B cell (primary cell): ENCODE measurements around the gene ITPR2. TPM values are rescaled to one million over a fixed set of nuclear protein-coding genes. Genes with fewer than 3 reads are reported as not detected.

Experiments used
- ATAC-seq: fragments of 200-7000 bp; cut with Tn5 transposase; one replicate; pipeline ENCODE4 v1.10.0; 2021; ENCODE audit warnings: low read depth, mild to moderate bottlenecking, moderate number of reproducible peaks, moderate library complexity
- CTCF ChIA-PET: fragments of 350-600 bp; sonication (Branson Sonifier 250); formaldehyde crosslinking; loops from one replicate; lab custom pipeline; 2021; ENCODE audit warnings: antibody characterized with exemption, inconsistent platforms; lab: Charles Lee
- POLR2A ChIA-PET: fragments of 350-600 bp; sonication (Branson Sonifier 250); formaldehyde crosslinking; loops from one replicate; lab custom pipeline; 2021; ENCODE audit warnings: antibody characterized with exemption; lab: Charles Lee
- DNase-seq: peaks from one replicate; pipeline ENCODE4 v3.0.0; 2013
- H2AFZ ChIP-seq: 2 replicates; pipeline ENCODE4 v1.6.1; 2012; ENCODE audit warnings: mild to moderate bottlenecking, low read depth, low read length; ENCODE audit not compliant: insufficient read depth, poor library complexity, severe bottlenecking
- H3K27ac ChIP-seq, 2 donors: 1 replicate in 1 of 2; 2 replicates in 1 of 2; pipeline ENCODE4 v1.5.1; 2012 to 2013; ENCODE audit warnings: low read length in 2 of 2, mild to moderate bottlenecking in 2 of 2, moderate library complexity in 1 of 2
- H3K27me3 ChIP-seq, 4 experiments: fragments of 200-600 bp in 1 of 4; sonication (generic) in 1 of 4; replicated peaks in 1 of 4; 1 replicate in 2 of 4; 2 replicates in 2 of 4; pipeline versions ENCODE4 v1.6.1 to v1.7.0; 2013 to 2016; ENCODE audit warnings: low read length in 3 of 4, mild to moderate bottlenecking in 2 of 4, mixed read lengths in 1 of 4, moderate library complexity in 1 of 4; ENCODE audit not compliant: insufficient read depth in 4 of 4, control insufficient read depth in 3 of 4; ENCODE audit errors: control extremely low read depth in 1 of 4
- H3K36me3 ChIP-seq, 2 experiments: replicated peaks in 1 of 2; 1 replicate in 1 of 2; 2 replicates in 1 of 2; pipeline versions ENCODE4 v1.6.1 to v1.7.1; 2013; ENCODE audit warnings: low read length in 1 of 2; ENCODE audit not compliant: insufficient read depth in 2 of 2, control insufficient read depth in 1 of 2; ENCODE audit errors: control extremely low read depth in 1 of 2, extremely low read depth in 1 of 2
- H3K4me1 ChIP-seq, 2 donors: fragments of 200-600 bp in 1 of 2; sonication (generic) in 1 of 2; 1 replicate in 1 of 2; 2 replicates in 1 of 2; pipeline versions ENCODE4 v1.5.1 to v1.6.1; 2013 to 2017; ENCODE audit warnings: low read length in 2 of 2; ENCODE audit not compliant: control insufficient read depth in 2 of 2, insufficient read depth in 2 of 2
- H3K4me2 ChIP-seq: replicated peaks from 2 replicates; pipeline ENCODE3; 2012; ENCODE audit warnings: mild to moderate bottlenecking, low read depth, low read length; ENCODE audit not compliant: poor library complexity, severe bottlenecking
- H3K4me3 ChIP-seq, 5 experiments: fragments of 200-600 bp in 1 of 5; sonication (generic) in 1 of 5; 1 replicate in 3 of 5; 2 replicates in 2 of 5; pipeline versions ENCODE4 v1.5.1 to v1.7.0; 2011 to 2016; ENCODE audit warnings: low read length in 4 of 5, mild to moderate bottlenecking in 4 of 5, low read depth in 2 of 5, control low read depth in 1 of 5, moderate library complexity in 1 of 5; ENCODE audit not compliant: insufficient read depth in 1 of 5; ENCODE audit errors: control extremely low read depth in 1 of 5, extremely low read depth in 1 of 5
- H3K79me2 ChIP-seq: fragments of 200-600 bp; sonication (generic); one replicate; pipeline ENCODE4 v1.6.0; 2016; ENCODE audit warnings: low read length; ENCODE audit not compliant: control insufficient read depth, insufficient read depth
- H3K9ac ChIP-seq: fragments of 200-600 bp; sonication (generic); 2 replicates; pipeline ENCODE4 v1.6.1; 2017; ENCODE audit warnings: mild to moderate bottlenecking, low read length, moderate library complexity
- H3K9me3 ChIP-seq, 3 donors: one replicate each; pipeline versions ENCODE4 v1.6.1 to v1.7.1; 2013; ENCODE audit warnings: low read length in 2 of 3; ENCODE audit not compliant: control insufficient read depth in 2 of 3, insufficient read depth in 1 of 3; ENCODE audit errors: control extremely low read depth in 1 of 3
- H4K20me1 ChIP-seq: 2 replicates; pipeline ENCODE4 v1.6.0; 2012; ENCODE audit warnings: mild to moderate bottlenecking, low read length; ENCODE audit not compliant: insufficient read depth, control insufficient read depth, poor library complexity, severe bottlenecking
- H3K27ac Mint-ChIP-seq: one replicate; pipeline ENCODE4 v1.8.0; 2021; ENCODE audit warnings: mixed read lengths
- H3K27me3 Mint-ChIP-seq: one replicate; pipeline ENCODE4 v1.8.0; 2021; ENCODE audit warnings: mixed read lengths
- H3K4me1 Mint-ChIP-seq: one replicate; pipeline ENCODE4 v1.8.0; 2021; ENCODE audit warnings: mixed read lengths
- H3K4me3 Mint-ChIP-seq: one replicate; pipeline ENCODE4 v1.8.0; 2021; ENCODE audit warnings: mixed read lengths
- H3K9me3 Mint-ChIP-seq: one replicate; pipeline ENCODE4 v1.8.0; 2022; ENCODE audit warnings: mixed read lengths; ENCODE audit not compliant: insufficient read depth
- CTCF ChIP-seq: fragments of 200-600 bp; IDR thresholded peaks from one replicate; pipeline ENCODE4 v1.8.0; 2022; ENCODE audit warnings: antibody characterized with exemption, mild to moderate bottlenecking
- EZH2 ChIP-seq: IDR thresholded peaks from 2 replicates; pipeline ENCODE4 v1.6.1; 2012; ENCODE audit warnings: borderline replicate concordance, low read depth, mild to moderate bottlenecking, moderate library complexity, low read length; ENCODE audit not compliant: insufficient read depth, poor library complexity, severe bottlenecking
- WGBS: methylation state at CpG from one replicate; pipeline ENCODE4 v1.1.5; 2013; ENCODE audit warnings: missing lambda C conversion rate; ENCODE audit not compliant: insufficient coverage; 5-methylcytosine and 5-hydroxymethylcytosine counted together
- intact Hi-C: fragments of 100-400 bp; cut with micrococcal nuclease; formaldehyde crosslinking; loops from one replicate; pipeline ENCODE4 v1.10.0; 2022
- polyA plus RNA-seq: library from polyadenylated mRNA; depleted of rRNA; stranded (reverse); fragments of >200 nt; gene quantifications from 2 replicates; pipeline ENCODE4 v1.2.3, GENCODE V29; 2012
- total RNA-seq, 2 donors: library from RNA; stranded (reverse); fragments of 120-200 nt in 1 of 2; gene quantifications; 1 replicate in 1 of 2; 2 replicates in 1 of 2; pipeline versions ENCODE4 v1.2.3 to v1.2.4, GENCODE V29; 2013 to 2022

ITPR2 gene
- total and polyA plus RNA-seq, 2 donors (not counting 1 experiment from before 2014, with no cell fraction given) = 4.3 to 113 TPM

- TF ChIP-seq EZH2 (no peak), CTCF (no peak)
- ChIA-PET POLR2A (no interaction called here), CTCF (no interaction called here)
- Histone ChIP-seq H3K9me3 (no peaks in the 10 kb centered on the region), H3K27ac (no peak overlapping the region), H3K79me2 (peaks cover 60% of the 10 kb centered on the region), H3K4me1 (peaks cover 5% of the 10 kb centered on the region in 2 donors), H3K9ac (no peak overlapping the region), H4K20me1 (peaks cover 15% of the 10 kb centered on the region), H3K4me3 (no peak overlapping the region), H2AFZ (no peak overlapping the region), H3K4me2 (no peak overlapping the region), H3K36me3 (peaks cover 1 to 7% of the 10 kb centered on the region in 2 experiments), H3K27me3 (no peaks in the 10 kb centered on the region)
- no CpG with 5 or more reads among the region's 2 CpGs for WGBS
- Mint-ChIP-seq H3K4me3 (no peak overlapping the region), H3K27me3 (no peaks in the 10 kb centered on the region), H3K27ac (peak overlapping the region; percentile 0), H3K9me3 (no peaks in the 10 kb centered on the region), H3K4me1 (peaks cover 27% of the 10 kb centered on the region)
- ATAC-seq (no peak), DNase-seq (no peak)
- intact Hi-C loops = no loop called here
Observed at GRCh38 chr12:26818636-26819035, 14.4 kb downstream of the ITPR2 start.

- ChIA-PET POLR2A (no interaction called here), CTCF (no interaction called here)
- Histone ChIP-seq H3K4me2 (no peak overlapping the region), H3K36me3 (peaks cover 4 to 7% of the 10 kb centered on the region in 2 experiments), H3K27me3 (no peaks in the 10 kb centered on the region), H3K79me2 (peaks cover 59% of the 10 kb centered on the region), H2AFZ (no peak overlapping the region), H3K9me3 (no peaks in the 10 kb centered on the region), H3K4me3 (no peak overlapping the region), H3K4me1 (peaks cover 5% of the 10 kb centered on the region in 2 donors), H4K20me1 (peaks cover 15% of the 10 kb centered on the region), H3K9ac (no peak overlapping the region), H3K27ac (no peak overlapping the region)
- Mint-ChIP-seq H3K9me3 (no peaks in the 10 kb centered on the region), H3K27me3 (no peaks in the 10 kb centered on the region), H3K27ac (peak overlapping the region; percentile 0), H3K4me3 (no peak overlapping the region), H3K4me1 (peaks cover 29% of the 10 kb centered on the region)
- intact Hi-C loops = no loop called here
- TF ChIP-seq EZH2 (no peak), CTCF (no peak)
- ATAC-seq (no peak), DNase-seq (no peak)
- no CpG with 5 or more reads among the region's 3 CpGs for WGBS
Observed at GRCh38 chr12:26818201-26818600, 14.8 kb downstream of the ITPR2 start.
